ENCODE data around the gene JMJD1C. TPM values are rescaled to one million over a fixed set of nuclear protein-coding genes. Genes with fewer than 3 reads are reported as not detected.

Gene JMJD1C
- total RNA-seq, 4 donors from 2014 or later = 76.2 to 150 (median 101) TPM

DNA sequence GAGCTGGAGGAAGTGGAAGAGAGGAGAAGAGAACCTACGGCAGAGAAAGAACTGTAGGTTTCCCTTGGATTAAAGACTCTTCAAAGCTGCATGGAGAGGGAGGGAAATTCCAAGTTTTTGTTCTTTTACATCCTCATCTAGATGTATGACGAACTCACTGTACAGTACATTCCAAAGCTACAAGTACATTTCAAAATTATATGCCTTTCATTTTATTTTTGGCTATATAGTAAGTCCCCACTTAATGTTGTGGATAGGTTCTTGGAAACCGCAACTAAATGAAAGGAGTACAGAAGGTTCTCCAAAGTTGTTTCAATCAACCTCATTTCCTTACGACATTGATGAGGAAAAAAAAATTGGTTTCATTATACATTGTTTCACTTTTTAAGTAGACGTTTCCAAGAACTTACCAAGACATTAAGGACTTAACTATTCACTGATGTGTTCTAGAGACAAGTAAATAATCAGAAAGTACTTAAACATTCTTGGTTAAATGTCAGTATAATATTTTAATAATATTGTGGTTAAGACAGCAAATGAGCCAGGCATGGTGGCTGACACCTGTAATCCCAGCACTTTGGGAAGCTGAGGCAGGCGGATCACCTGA lies 16.1 kb upstream of the JMJD1C start:
- Histone ChIP-seq H3K27ac (peak overlapping the region in 2 of 4 donors; percentile 2 to 13), H3K4me3 (no peak overlapping the region)

DNA sequence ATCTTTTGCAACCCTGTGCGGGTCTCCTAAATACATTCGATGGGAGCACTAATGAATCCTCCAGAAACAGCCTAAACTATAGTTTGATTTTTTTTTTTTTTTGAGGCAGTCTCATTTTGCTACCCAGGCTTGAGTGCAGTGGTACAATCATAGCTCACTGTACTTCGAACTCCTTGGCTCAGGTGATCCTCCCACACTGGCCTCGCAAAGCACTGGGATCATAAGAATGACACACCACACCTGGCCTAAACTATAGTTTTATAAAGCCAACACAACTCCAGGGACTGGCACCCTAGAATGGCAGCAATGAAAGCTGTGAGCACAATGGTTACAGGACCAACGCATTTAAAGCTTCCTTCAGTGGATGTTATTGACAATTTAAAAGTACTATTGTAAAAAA lies 14.5 kb upstream of the JMJD1C start:
- TF ChIP-seq, protein P1, sequence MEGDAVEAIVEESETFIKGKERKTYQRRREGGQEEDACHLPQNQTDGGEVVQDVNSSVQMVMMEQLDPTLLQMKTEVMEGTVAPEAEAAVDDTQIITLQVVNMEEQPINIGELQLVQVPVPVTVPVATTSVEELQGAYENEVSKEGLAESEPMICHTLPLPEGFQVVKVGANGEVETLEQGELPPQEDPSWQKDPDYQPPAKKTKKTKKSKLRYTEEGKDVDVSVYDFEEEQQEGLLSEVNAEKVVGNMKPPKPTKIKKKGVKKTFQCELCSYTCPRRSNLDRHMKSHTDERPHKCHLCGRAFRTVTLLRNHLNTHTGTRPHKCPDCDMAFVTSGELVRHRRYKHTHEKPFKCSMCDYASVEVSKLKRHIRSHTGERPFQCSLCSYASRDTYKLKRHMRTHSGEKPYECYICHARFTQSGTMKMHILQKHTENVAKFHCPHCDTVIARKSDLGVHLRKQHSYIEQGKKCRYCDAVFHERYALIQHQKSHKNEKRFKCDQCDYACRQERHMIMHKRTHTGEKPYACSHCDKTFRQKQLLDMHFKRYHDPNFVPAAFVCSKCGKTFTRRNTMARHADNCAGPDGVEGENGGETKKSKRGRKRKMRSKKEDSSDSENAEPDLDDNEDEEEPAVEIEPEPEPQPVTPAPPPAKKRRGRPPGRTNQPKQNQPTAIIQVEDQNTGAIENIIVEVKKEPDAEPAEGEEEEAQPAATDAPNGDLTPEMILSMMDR (IDR thresholded peaks at IDR 0.05) = no peak
- TF ChIP-seq POLR2A (IDR thresholded peaks at IDR 0.05) (no peak), EP300 (IDR thresholded peaks at IDR 0.05) (no peak), POLR2AphosphoS5 (IDR thresholded peaks at IDR 0.05) (no peak)
- 89 to 95% methylated on average over 4 to 5 of the region's 5 CpGs for WGBS, 2 donors (ENCODE audit: low coverage in 1 of 2)
- ATAC-seq = no peak

More for the DNA sequence above, 16.1 kb upstream of the JMJD1C start:
- H3K9me3 ChIP-seq = no peaks in the 10 kb centered on the region
- 51 to 55% methylated on average over 5 to 6 of the region's 6 CpGs for WGBS, 2 donors (ENCODE audit: low coverage in 1 of 2)
- TF ChIP-seq, protein P1 (IDR thresholded peaks at IDR 0.05) = no peak
- no peak for TF ChIP-seq EP300 (IDR thresholded peaks at IDR 0.05)
- TF ChIP-seq POLR2A (IDR thresholded peaks at IDR 0.05) = no peak
- no peak for TF ChIP-seq POLR2AphosphoS5 (IDR thresholded peaks at IDR 0.05)
- no peaks in the 10 kb centered on the region for H3K36me3 ChIP-seq
- H3K27me3 ChIP-seq = no peaks in the 10 kb centered on the region
- H3K4me1 ChIP-seq = peaks cover 0 to 40% (median 0%) of the 10 kb centered on the region in 3 donors
- ATAC-seq = no peak

DNA sequence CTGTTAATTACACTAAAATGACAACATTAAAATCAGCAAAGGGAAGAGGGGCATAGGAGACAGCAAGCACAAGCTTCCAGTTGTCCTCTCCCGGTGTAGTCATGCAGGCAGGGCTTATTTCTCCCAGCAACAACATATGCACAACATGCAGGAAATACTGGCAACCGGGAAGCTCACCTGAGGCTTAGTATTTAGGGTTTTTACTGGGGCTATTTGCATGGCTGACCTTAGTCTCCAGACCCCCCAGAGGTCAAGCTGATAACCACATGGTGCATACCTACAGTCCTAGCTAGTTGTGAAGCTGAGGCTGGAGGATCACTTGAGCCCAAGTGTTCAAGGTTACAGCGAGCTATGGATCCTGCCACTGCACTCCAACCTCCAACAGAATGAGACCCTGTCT lies 12.8 kb upstream of the JMJD1C start:
- no peak for ATAC-seq
- WGBS, 2 donors (ENCODE audit: low coverage in 1 of 2) = 74 to 79% methylated on average over 3 of the region's 3 CpGs

More for the DNA sequence above, 14.5 kb upstream of the JMJD1C start:
- Histone ChIP-seq H3K27ac (no peak overlapping the region), H3K4me1 (peaks cover 0 to 25% (median 0%) of the 10 kb centered on the region in 3 donors), H3K9me3 (no peaks in the 10 kb centered on the region), H3K27me3 (no peaks in the 10 kb centered on the region), H3K36me3 (no peaks in the 10 kb centered on the region), H3K4me3 (no peak overlapping the region)

DNA sequence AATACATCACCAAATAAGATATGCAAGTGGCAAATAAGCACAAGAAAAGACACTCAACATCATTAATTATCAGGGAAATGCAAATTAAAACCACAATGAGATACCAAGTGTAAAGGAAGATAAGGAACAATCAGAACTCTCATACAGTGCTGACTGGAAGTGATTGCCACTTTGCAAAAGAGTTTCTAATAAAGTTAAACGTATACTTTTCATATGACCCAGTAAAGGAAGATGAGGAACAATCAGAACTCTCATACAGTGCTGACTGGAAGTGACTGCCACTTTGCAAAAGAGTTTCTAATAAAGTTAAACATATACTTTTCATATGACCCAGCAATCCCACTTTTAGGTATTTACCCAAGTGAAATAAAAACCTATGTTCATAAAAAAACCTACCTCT lies 12.2 kb upstream of the JMJD1C start:
- no peak for ATAC-seq
- H3K4me3 ChIP-seq = no peak overlapping the region
- no peaks in the 10 kb centered on the region for H3K27me3 ChIP-seq
- H3K27ac ChIP-seq = no peak overlapping the region
- no peaks in the 10 kb centered on the region for H3K36me3 ChIP-seq
- no peak for TF ChIP-seq POLR2A (IDR thresholded peaks at IDR 0.05)
- no peak for TF ChIP-seq POLR2AphosphoS5 (IDR thresholded peaks at IDR 0.05)
- TF ChIP-seq, protein P1 (IDR thresholded peaks at IDR 0.05) = no peak
- TF ChIP-seq EP300 (IDR thresholded peaks at IDR 0.05) = no peak
- H3K4me1 ChIP-seq = peaks cover 0 to 22% (median 0%) of the 10 kb centered on the region in 3 donors
- H3K9me3 ChIP-seq = no peaks in the 10 kb centered on the region
- WGBS, 2 donors (ENCODE audit: low coverage in 1 of 2) = 27 to 60% methylated on average over 1 of the region's 1 CpG

More for the DNA sequence above, 12.8 kb upstream of the JMJD1C start:
- Histone ChIP-seq H3K4me3 (no peak overlapping the region), H3K4me1 (peaks cover 0 to 22% (median 0%) of the 10 kb centered on the region in 3 donors), H3K27me3 (no peaks in the 10 kb centered on the region), H3K36me3 (no peaks in the 10 kb centered on the region), H3K9me3 (no peaks in the 10 kb centered on the region), H3K27ac (no peak overlapping the region)
- TF ChIP-seq, protein P1 (IDR thresholded peaks at IDR 0.05) = no peak
- TF ChIP-seq POLR2A (IDR thresholded peaks at IDR 0.05) (no peak), POLR2AphosphoS5 (IDR thresholded peaks at IDR 0.05) (no peak), EP300 (IDR thresholded peaks at IDR 0.05) (no peak)

DNA sequence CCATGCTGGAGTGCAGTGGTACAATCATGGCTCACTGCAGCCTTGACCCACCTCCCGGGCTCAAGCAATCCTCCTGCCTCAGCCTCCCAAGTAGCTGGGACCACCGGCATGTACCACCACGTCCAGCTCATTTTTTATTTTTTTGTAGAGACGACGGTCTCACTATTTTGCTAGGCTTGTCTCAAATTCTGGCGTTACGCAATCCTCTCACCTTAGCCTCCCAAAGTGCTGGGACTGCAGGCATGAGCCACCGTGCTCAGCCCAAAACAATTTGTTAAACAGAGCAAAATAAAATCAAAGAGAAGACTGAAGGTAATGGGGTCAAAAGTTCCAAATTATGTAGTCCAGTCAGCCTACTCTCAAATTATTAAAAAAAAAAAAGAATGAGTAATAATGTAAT lies 8.7 kb upstream of the JMJD1C start:
- no peak for ATAC-seq
- peaks cover 0 to 20% (median 0%) of the 10 kb centered on the region in 3 donors for H3K4me1 ChIP-seq
- H3K27me3 ChIP-seq = no peaks in the 10 kb centered on the region
- WGBS, 2 donors (ENCODE audit: low coverage in 1 of 2) = 93 to 97% methylated on average over 7 of the region's 8 CpGs
- no peak for TF ChIP-seq POLR2AphosphoS5 (IDR thresholded peaks at IDR 0.05)
- TF ChIP-seq, protein P1 (IDR thresholded peaks at IDR 0.05) = no peak
- no peak for TF ChIP-seq POLR2A (IDR thresholded peaks at IDR 0.05)
- no peak for TF ChIP-seq EP300 (IDR thresholded peaks at IDR 0.05)
- no peak overlapping the region for H3K27ac ChIP-seq
- H3K4me3 ChIP-seq = no peak overlapping the region
- no peaks in the 10 kb centered on the region for H3K36me3 ChIP-seq
- no peaks in the 10 kb centered on the region for H3K9me3 ChIP-seq
